Stomach (tissue), 9 donors: ENCODE measurements around the gene PAFAH1B1. TPM values are rescaled to one million over a fixed set of nuclear protein-coding genes. Genes with fewer than 3 reads are reported as not detected.

Experiments used
- DNase-seq, 2 donors: peaks; one replicate each; pipeline versions ENCODE4 v3.0.0 to v3.0.0-alpha.2; 2013 to 2019
- H3K27ac ChIP-seq, 5 donors: fragments of 200-600 bp in 4 of 5; sonication (generic) in 4 of 5; one replicate each; pipeline ENCODE4 v1.5.1; 2013 to 2019; ENCODE audit warnings: mild to moderate bottlenecking in 1 of 5, moderate library complexity in 1 of 5
- H3K27me3 ChIP-seq, 3 donors: fragments of 200-600 bp; sonication (generic); one replicate each; pipeline ENCODE4 v1.5.1; 2017 to 2019; ENCODE audit warnings: mixed run types in 1 of 3
- H3K36me3 ChIP-seq, 4 donors: fragments of 200-600 bp; sonication (generic); 1 replicate in 3 of 4; 2 replicates in 1 of 4; pipeline ENCODE4 v1.5.1; 2016 to 2019
- H3K4me1 ChIP-seq, 4 donors: fragments of 200-600 bp; sonication (generic); one replicate each; pipeline ENCODE4 v1.5.1; 2016 to 2019
- H3K4me3 ChIP-seq, 4 donors: fragments of 200-600 bp; sonication (generic) in 3 of 4; one replicate each; pipeline ENCODE4 v1.5.1; 2016 to 2019; ENCODE audit warnings: mild to moderate bottlenecking in 1 of 4
- H3K9me3 ChIP-seq, 4 donors: fragments of 200-600 bp; sonication (generic); one replicate each; pipeline ENCODE4 v1.5.1; 2016 to 2019
- CTCF ChIP-seq, 7 experiments: fragments of 450-650 bp in 4 of 7; fragments of 200-600 bp in 3 of 7; sonication (generic) in 3 of 7; IDR thresholded peaks; one replicate each; pipeline ENCODE4 v1.5.1; 2016 to 2019; ENCODE audit warnings: antibody characterized with exemption in 7 of 7, control low read depth in 2 of 7, mild to moderate bottlenecking in 1 of 7
- EP300 ChIP-seq: sonication (generic); formaldehyde crosslinking; IDR thresholded peaks from one replicate; pipeline ENCODE4 v1.6.1; 2017; ENCODE audit warnings: antibody characterized with exemption
- POLR2A ChIP-seq, 4 donors: fragments of 450-650 bp; IDR thresholded peaks; one replicate each; pipeline ENCODE4 v1.6.1; 2016; ENCODE audit warnings: antibody characterized with exemption in 4 of 4, control low read depth in 2 of 4, mild to moderate bottlenecking in 1 of 4, moderate library complexity in 1 of 4
- POLR2AphosphoS5 ChIP-seq, 3 donors: sonication (generic); formaldehyde crosslinking; IDR thresholded peaks; one replicate each; pipeline ENCODE4 v1.6.1; 2016; ENCODE audit warnings: antibody characterized with exemption in 3 of 3
- WGBS, 5 donors: extraction: QIAGEN DNeasy Blood & Tissue Kit in 3 of 5; methylation state at CpG; one replicate each; pipeline versions ENCODE4 v1.1.5 to v1.1.7; 2013 to 2018; 5-methylcytosine and 5-hydroxymethylcytosine counted together
- intact Hi-C: fragments of 100-400 bp; cut with DNase I; formaldehyde crosslinking; loops from one replicate; pipeline ENCODE4 v1.15.1; 2023; ENCODE audit warnings: low total_unique reads
- polyA plus RNA-seq, 3 donors: library from polyadenylated mRNA; stranded (reverse); fragments of 200-250 nt; gene quantifications; one replicate each; pipeline ENCODE4 v1.2.3, GENCODE V29; 2013
- small RNA-seq, 4 donors: library from RNA; depleted of rRNA; stranded (forward); fragments of <200 nt; gene quantifications; one replicate each; pipeline ENCODE3, GENCODE V24; 2016
- total RNA-seq, 5 donors: library from RNA; depleted of rRNA; stranded (reverse); fragments of >200 nt; gene quantifications; one replicate each; pipeline versions ENCODE4 v1.1.0 to v1.2.3, GENCODE V29; 2014 to 2016
- donor health status: healthy with polysubstance abuse.
- donor health status: Bipolar disorder and iron deficiency.
- donor health status: healthy.

PAFAH1B1 gene
- total and polyA plus RNA-seq, 8 donors, result 22.5 to 264 (median 50.7) TPM

GRCh38 chr17:2731807-2732206 lies 138.4 kb downstream of the PAFAH1B1 start:
- no peak for DNase-seq

GRCh38 chr17:2734939-2735338 lies 141.5 kb downstream of the PAFAH1B1 start:
- intact Hi-C loops, result no loop called here
- no peaks in the 10 kb centered on the region for H3K36me3 ChIP-seq
- 74 to 86% (median 80%) methylated on average over 8 to 10 of the region's 10 CpGs for WGBS, 5 donors
- H3K27ac ChIP-seq, result no peak overlapping the region
- H3K4me1 ChIP-seq, result no peaks in the 10 kb centered on the region
- TF ChIP-seq CTCF (IDR thresholded peaks at IDR 0.05), result no peak
- no peak for TF ChIP-seq EP300
- TF ChIP-seq POLR2AphosphoS5 (IDR thresholded peaks at IDR 0.05), result no peak
- DNase-seq, result peak in 1 of 2 donors; percentile 46
- H3K27me3 ChIP-seq, result peaks cover 0 to 30% (median 5%) of the 10 kb centered on the region in 3 donors
- H3K9me3 ChIP-seq, result no peaks in the 10 kb centered on the region
- no peak overlapping the region for H3K4me3 ChIP-seq

More at GRCh38 chr17:2731807-2732206, 138.4 kb downstream of the PAFAH1B1 start:
- Histone ChIP-seq H3K36me3 (no peaks in the 10 kb centered on the region), H3K4me3 (no peak overlapping the region), H3K9me3 (no peaks in the 10 kb centered on the region), H3K4me1 (no peaks in the 10 kb centered on the region), H3K27me3 (peaks cover 0 to 47% (median 10%) of the 10 kb centered on the region in 3 donors), H3K27ac (no peak overlapping the region)
- no peak for TF ChIP-seq POLR2AphosphoS5 (IDR thresholded peaks at IDR 0.05)
- TF ChIP-seq EP300, result no peak
- no peak for TF ChIP-seq POLR2A (IDR thresholded peaks at IDR 0.05)
- TF ChIP-seq CTCF (IDR thresholded peaks at IDR 0.05), result no peak
- WGBS, 5 donors, result 80 to 85% (median 85%) methylated on average over 10 of the region's 10 CpGs
- intact Hi-C loops, result no loop called here

Small RNA genes lying within 50 kb of the gene (small RNA-seq; reads per million reads assigned to genes)
- gene MIR6776 (0 to 0.30 (median 0.08) reads per million in 4 donors), gene RN7SL608P (0 reads per million in 4 donors)

Other genes with a start within 250 kb of the PAFAH1B1 start
- gene MNT, start 192.6 kb upstream of the PAFAH1B1 start, total RNA-seq, result 10 to 100 TPM in 3 of 5 donors, 1 to 10 TPM in 2; 3.5 to 55.8 (median 18.2) TPM
- 1 to 10 TPM; 5.2 to 7.9 (median 7.3) TPM for gene MNT, start 192.6 kb upstream of the PAFAH1B1 start, polyA plus RNA-seq
- gene METTL16, start 81.8 kb upstream of the PAFAH1B1 start, total RNA-seq, result 100 to 1,000 TPM in 1 of 5 donors, 10 to 100 TPM in 4; 12.3 to 108 (median 23.5) TPM
- 10 to 100 TPM; 11.3 to 19.5 (median 13.4) TPM for gene METTL16, start 81.8 kb upstream of the PAFAH1B1 start, polyA plus RNA-seq
- gene CLUH, start 118.1 kb downstream of the PAFAH1B1 start, total RNA-seq, result 100 to 1,000 TPM in 2 of 5 donors, 10 to 100 TPM in 3; 45.2 to 417 (median 58.0) TPM
- 10 to 100 TPM; 17.6 to 40.1 (median 30.4) TPM for gene CLUH, start 118.1 kb downstream of the PAFAH1B1 start, polyA plus RNA-seq
- gene CCDC92B, start 156.0 kb downstream of the PAFAH1B1 start, total RNA-seq, result 1 to 10 TPM in 1 of 5 donors, not detected in 4; 1.7 TPM
- under 1 TPM in 2 of 3 donors, not detected in 1; 0.12 to 0.48 TPM for gene CCDC92B, start 156.0 kb downstream of the PAFAH1B1 start, polyA plus RNA-seq
- 10 to 100 TPM; 26.4 to 92.4 (median 50.7) TPM for gene RAP1GAP2, start 202.8 kb downstream of the PAFAH1B1 start, total RNA-seq
- 10 to 100 TPM; 11.8 to 25.0 (median 17.9) TPM for gene RAP1GAP2, start 202.8 kb downstream of the PAFAH1B1 start, polyA plus RNA-seq